WI38 (cell line): ENCODE measurements around the gene PPP1R12C.

Experiments
- H3K4me3 ChIP-seq: 2 replicates; pipeline ENCODE4 v1.5.1; 2011; ENCODE audit warnings: low read depth, mild to moderate bottlenecking, control low read depth, low read length
- TF ChIP-seq, protein P1 (sequence below): IDR thresholded peaks from 2 replicates; pipeline ENCODE4 v1.5.1; 2012; ENCODE audit warnings: low read depth, mild to moderate bottlenecking, control low read depth, low read length

The PPP1R12C gene

DNA sequence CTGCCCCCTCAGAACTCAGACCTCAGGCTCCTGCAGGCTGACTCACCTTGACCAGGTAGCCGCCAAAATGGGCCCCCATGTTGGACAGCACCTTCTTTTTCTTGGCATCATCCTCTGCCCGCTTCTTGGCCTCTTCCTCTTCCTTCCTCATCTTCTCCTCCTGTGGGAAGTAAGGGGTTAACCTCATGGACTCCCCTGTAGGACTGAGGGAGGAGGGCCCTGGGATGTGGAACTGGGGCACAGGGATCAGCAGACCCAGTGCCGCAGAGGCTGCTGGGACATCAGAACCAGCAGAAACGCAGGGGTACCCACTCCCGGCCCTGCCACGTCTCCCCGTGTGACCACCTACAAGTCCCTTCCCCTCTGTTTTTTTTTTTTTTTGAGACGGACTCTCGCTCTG is 20.5 kb upstream of the PPP1R12C start:
- no peak overlapping the region for H3K4me3 ChIP-seq
- TF ChIP-seq, protein P1, sequence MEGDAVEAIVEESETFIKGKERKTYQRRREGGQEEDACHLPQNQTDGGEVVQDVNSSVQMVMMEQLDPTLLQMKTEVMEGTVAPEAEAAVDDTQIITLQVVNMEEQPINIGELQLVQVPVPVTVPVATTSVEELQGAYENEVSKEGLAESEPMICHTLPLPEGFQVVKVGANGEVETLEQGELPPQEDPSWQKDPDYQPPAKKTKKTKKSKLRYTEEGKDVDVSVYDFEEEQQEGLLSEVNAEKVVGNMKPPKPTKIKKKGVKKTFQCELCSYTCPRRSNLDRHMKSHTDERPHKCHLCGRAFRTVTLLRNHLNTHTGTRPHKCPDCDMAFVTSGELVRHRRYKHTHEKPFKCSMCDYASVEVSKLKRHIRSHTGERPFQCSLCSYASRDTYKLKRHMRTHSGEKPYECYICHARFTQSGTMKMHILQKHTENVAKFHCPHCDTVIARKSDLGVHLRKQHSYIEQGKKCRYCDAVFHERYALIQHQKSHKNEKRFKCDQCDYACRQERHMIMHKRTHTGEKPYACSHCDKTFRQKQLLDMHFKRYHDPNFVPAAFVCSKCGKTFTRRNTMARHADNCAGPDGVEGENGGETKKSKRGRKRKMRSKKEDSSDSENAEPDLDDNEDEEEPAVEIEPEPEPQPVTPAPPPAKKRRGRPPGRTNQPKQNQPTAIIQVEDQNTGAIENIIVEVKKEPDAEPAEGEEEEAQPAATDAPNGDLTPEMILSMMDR, result no peak

DNA sequence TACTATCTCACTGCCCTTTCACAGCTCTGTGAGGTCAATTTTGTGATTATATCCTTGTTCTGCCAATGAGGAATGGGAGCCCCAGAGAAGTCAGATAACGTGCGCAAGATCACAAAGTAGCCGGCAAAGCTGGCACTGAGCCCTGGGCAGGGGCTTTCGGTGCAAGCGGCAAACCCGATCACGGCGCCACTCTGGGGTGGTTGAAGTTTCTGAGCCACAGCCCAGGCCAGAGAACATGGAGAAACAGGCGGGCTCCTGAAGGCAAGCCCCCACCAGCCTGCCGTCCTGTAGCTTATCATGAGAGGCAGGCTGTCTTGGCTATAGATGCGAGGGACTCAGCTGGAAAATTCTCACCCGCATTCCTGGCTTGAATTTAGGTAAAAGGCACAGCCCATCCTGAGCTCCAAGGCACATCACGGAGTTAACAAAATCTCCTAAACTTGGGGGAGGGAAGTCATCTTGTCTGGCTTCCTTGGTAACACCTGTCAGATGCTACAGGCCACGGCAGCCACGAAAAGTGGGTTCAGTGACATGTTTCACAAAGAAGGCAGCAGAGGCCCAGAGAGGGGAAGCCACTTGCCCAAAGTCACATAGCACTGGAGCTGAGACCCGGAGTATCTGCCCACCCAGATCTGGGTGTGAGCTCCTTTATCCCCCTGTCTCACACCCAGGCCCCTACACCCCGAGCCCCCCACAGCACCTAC is 19.1 kb upstream of the PPP1R12C start:
- H3K4me3 ChIP-seq, result no peak overlapping the region

DNA sequence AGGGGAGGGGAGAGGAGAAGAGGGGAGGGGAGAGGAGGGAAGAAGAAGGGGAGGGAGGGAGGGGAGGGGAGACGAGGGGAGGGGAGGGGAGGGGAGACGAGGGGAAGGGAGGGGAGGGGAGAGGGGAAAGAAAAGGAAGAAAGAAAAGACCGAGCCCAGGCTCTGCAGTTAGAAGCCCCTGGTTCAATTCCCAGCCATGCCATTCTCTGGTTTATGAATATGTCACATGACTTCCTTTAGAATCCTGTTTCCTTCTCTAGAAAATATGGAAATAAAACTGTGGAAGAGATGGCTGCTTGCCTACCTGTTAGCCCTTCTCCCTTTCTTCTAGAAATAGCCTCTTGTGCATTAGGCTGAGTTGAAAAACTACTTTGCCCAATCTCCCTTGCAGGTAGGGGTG is 17.3 kb upstream of the PPP1R12C start:
- no peak overlapping the region for H3K4me3 ChIP-seq
- TF ChIP-seq, protein P1, result no peak

More for the DNA sequence above, 19.1 kb upstream of the PPP1R12C start:
- TF ChIP-seq, protein P1, result no peak

DNA sequence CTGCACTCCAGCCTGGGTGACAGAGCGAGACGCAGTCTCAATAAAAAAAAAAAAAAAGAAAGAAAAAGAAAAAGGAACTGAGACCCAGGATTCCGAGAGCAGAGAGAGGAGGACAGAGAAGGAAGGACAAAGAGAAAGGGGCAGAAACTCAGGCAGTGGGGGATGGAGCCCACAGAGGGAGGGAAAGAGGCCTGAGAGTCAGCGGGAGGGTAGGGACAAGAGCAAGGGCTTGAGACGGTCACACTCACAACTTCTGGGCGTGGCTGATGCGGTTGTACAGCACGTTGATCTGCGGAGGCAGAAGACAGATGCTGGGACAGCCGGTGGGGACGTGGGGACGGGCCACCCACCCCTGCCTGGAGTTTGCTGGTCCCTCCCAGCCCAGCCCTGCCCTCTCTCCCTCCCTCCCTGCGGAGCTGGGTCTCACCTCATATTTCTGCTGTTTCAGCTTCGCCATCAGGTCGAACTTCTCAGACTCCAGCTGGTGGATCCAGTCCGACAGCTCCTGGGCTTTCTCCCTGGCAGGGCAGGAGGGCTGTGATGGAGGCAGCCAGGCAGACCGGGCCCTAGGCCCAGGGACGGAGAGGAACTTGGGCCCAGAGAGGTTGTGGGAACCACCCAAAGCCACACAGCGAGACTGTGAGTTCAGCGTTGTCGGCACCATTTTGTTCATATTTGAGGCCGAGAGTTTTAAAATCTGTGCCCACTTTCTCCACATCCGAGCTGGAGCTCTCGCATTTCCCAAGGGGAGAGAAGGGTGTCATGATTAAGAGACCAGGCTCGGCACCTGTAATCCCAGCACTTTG is 16.4 kb upstream of the PPP1R12C start:
- TF ChIP-seq, protein P1, result no peak
- H3K4me3 ChIP-seq, result no peak overlapping the region

DNA sequence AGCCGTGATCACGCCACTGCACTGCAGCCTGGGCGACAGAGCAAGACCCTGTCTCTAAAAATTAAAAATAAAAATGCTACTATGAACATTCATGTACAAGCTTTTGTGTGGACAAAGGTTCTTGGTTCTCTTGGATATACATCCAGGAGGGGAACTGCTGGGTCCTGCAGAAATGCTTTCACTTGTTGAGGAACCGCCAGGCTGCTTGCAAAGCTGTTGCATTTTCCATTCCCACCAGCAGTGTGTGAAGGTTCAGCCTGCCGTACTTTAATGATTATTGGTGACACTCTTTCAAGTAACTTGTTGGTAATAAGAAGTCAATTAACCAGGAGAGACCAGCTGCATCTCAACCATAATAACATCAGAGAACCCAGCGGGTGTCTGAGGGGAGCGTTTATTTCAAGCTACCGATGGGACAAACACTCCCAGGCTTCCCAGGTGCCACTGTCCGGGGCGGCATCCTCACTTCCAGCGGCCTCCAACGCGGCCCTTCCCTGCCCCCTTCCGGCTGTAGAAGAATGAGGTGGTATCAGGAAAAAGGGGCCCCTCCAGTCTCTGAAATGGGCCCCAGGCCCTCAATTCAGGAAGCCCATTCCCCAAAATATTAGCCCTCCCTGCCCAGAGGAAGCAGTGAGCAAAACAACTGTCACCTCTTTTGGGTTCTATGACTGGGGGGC is 15.2 kb upstream of the PPP1R12C start:
- TF ChIP-seq, protein P1, result no peak
- no peak overlapping the region for H3K4me3 ChIP-seq

DNA sequence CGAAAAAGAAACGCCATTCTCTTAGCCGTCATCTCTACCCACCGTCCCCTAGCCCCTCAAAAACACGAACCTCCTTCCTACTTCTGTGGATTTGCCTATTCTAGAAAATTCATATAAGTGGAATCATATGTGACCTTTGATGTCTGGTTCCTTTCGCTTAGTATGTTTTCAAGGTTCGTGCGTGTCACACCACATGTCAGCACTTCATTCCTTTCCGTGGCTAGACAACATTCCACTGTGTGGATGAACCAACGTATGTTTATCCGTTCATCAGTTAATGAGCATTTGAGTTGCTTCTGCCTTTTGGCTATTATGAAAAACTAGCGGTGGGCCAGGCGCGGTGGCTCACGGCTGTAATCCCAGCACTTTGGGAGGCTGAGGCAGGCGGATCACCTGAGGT is 14.0 kb upstream of the PPP1R12C start:
- H3K4me3 ChIP-seq, result no peak overlapping the region
- TF ChIP-seq, protein P1, result no peak
